GM23338 (cell line): ENCODE data around the gene SMG6. TPM values are rescaled to one million over a fixed set of nuclear protein-coding genes. Genes with fewer than 3 reads are reported as not detected.

ENCODE experiments used
- ATAC-seq: fragments of 200-7000 bp; cut with Tn5 transposase; 3 replicates; pipeline ENCODE4 v1.9.1; 2020
- DNase-seq: peaks from one replicate; pipeline ENCODE4 v3.0.0-alpha.2; 2015; ENCODE audit warnings: low spot score
- H2AFZ ChIP-seq: fragments of 200-600 bp; sonication (generic); 2 replicates; pipeline ENCODE4 v1.8.0; 2016; ENCODE audit warnings: antibody characterized with exemption, mild to moderate bottlenecking, moderate library complexity
- H3F3A ChIP-seq: fragments of 200-600 bp; sonication (generic); replicated peaks from 2 replicates; pipeline ENCODE4 v1.8.0; 2017; ENCODE audit warnings: antibody characterized with exemption, mixed run types, low read depth
- H3K27ac ChIP-seq: fragments of 200-600 bp; sonication (generic); 2 replicates; pipeline ENCODE4 v1.6.1; 2016; ENCODE audit warnings: low read depth
- H3K27me3 ChIP-seq: fragments of 200-600 bp; sonication (generic); 2 replicates; pipeline ENCODE4 v1.8.0; 2016; ENCODE audit warnings: mild to moderate bottlenecking, mixed run types, moderate library complexity; ENCODE audit not compliant: insufficient read depth
- H3K36me3 ChIP-seq: fragments of 200-600 bp; sonication (generic); 2 replicates; pipeline ENCODE4 v1.8.0; 2016; ENCODE audit warnings: mild to moderate bottlenecking; ENCODE audit not compliant: insufficient read depth
- H3K4me1 ChIP-seq: fragments of 200-600 bp; sonication (generic); 2 replicates; pipeline ENCODE4 v1.8.0; 2016; ENCODE audit warnings: mild to moderate bottlenecking, moderate library complexity; ENCODE audit not compliant: insufficient read depth
- H3K4me2 ChIP-seq: fragments of 200-600 bp; sonication (generic); 2 replicates; pipeline ENCODE4 v1.7.1; 2017; ENCODE audit warnings: mixed run types
- H3K4me3 ChIP-seq: fragments of 200-600 bp; sonication (generic); 2 replicates; pipeline ENCODE4 v1.6.1; 2016; ENCODE audit warnings: mixed run types
- H3K79me2 ChIP-seq: fragments of 200-600 bp; sonication (generic); replicated peaks from 2 replicates; pipeline ENCODE4 v1.8.0; 2017; ENCODE audit warnings: mild to moderate bottlenecking; ENCODE audit not compliant: insufficient read depth
- H3K9me2 ChIP-seq: fragments of 200-600 bp; sonication (generic); 2 replicates; pipeline ENCODE4 v1.8.0; 2017; ENCODE audit not compliant: insufficient read depth
- H4K20me1 ChIP-seq: fragments of 200-600 bp; sonication (generic); replicated peaks from 2 replicates; pipeline ENCODE4 v1.8.0; 2017; ENCODE audit warnings: mild to moderate bottlenecking; ENCODE audit not compliant: insufficient read depth
- H3K27ac Mint-ChIP-seq: 2 replicates; pipeline ENCODE4 v1.8.0; 2020; ENCODE audit warnings: inconsistent platforms, mild to moderate bottlenecking, moderate library complexity, mixed read lengths
- H3K27me3 Mint-ChIP-seq: 3 replicates; pipeline ENCODE4 v1.8.0; 2022; ENCODE audit warnings: low read depth, mild to moderate bottlenecking, moderate library complexity, mixed read lengths, inconsistent platforms; ENCODE audit not compliant: insufficient read depth, poor library complexity
- H3K36me3 Mint-ChIP-seq: 3 replicates; pipeline ENCODE4 v1.8.0; 2021; ENCODE audit warnings: low read depth, mild to moderate bottlenecking, inconsistent platforms, moderate library complexity, mixed read lengths
- H3K4me1 Mint-ChIP-seq: 3 replicates; pipeline ENCODE4 v1.8.0; 2020; ENCODE audit warnings: mild to moderate bottlenecking, inconsistent platforms, mixed read lengths
- H3K4me3 Mint-ChIP-seq: 3 replicates; pipeline ENCODE4 v1.8.0; 2021; ENCODE audit warnings: moderate library complexity, mild to moderate bottlenecking, inconsistent platforms, mixed read lengths
- H3K9me3 Mint-ChIP-seq: 3 replicates; pipeline ENCODE4 v1.8.0; 2020; ENCODE audit warnings: moderate library complexity, mild to moderate bottlenecking, inconsistent platforms, mixed read lengths
- CTCF ChIP-seq, 2 experiments: fragments of 200-600 bp in 1 of 2; sonication (generic) in 1 of 2; conservative IDR thresholded peaks; 2 replicates each; pipeline versions ENCODE4 v1.5.1 to v1.6.1; 2016 to 2017; ENCODE audit warnings: antibody characterized with exemption in 2 of 2, low read depth in 2 of 2, mild to moderate bottlenecking in 2 of 2, moderate library complexity in 1 of 2
- EZH2phosphoT487 ChIP-seq: fragments of 200-600 bp; sonication (generic); IDR thresholded peaks from one replicate; pipeline ENCODE4 v1.8.1; 2018; ENCODE audit warnings: antibody characterized with exemption; ENCODE audit not compliant: unreplicated experiment
- JUNB ChIP-seq: IDR thresholded peaks from one replicate; pipeline ENCODE4 v1.6.1; 2016; ENCODE audit warnings: antibody characterized with exemption; ENCODE audit not compliant: unreplicated experiment
- ZNF331 ChIP-seq: fragments of 250-450 bp; sonication (Bioruptor Pico); IDR thresholded peaks from 2 replicates; pipeline ENCODE4 v1.5.0; 2020; ENCODE audit warnings: low read depth, mild to moderate bottlenecking, moderate library complexity
- ZNF462 ChIP-seq: fragments of 250-450 bp; sonication (Bioruptor Pico); IDR thresholded peaks from 2 replicates; pipeline ENCODE4 v1.5.0; 2020; ENCODE audit warnings: mild to moderate bottlenecking, moderate library complexity
- polyA plus RNA-seq: library from polyadenylated mRNA; unstranded; fragments of >200 nt; fragmentation: Nextera tagmentation; extraction: Ambion mirVana; gene quantifications from 2 replicates; pipeline ENCODE4 v1.2.1, GENCODE V29; 2016
- total RNA-seq: library from RNA; depleted of rRNA; stranded (reverse); fragments of >200 nt; shearing (Covaris generic); gene quantifications from 2 replicates; pipeline ENCODE4 v1.2.3, GENCODE V29; 2014

Gene SMG6
- total and polyA plus RNA-seq, 2 experiments from 2014 or later = 10.4 to 43.1 TPM

- Histone ChIP-seq H3K36me3 (no peaks in the 10 kb centered on the region), H4K20me1 (peaks cover 8% of the 10 kb centered on the region), H3K9me2 (no peaks in the 10 kb centered on the region), H3K27me3 (no peaks in the 10 kb centered on the region), H2AFZ (no peak overlapping the region), H3K4me1 (0 out of 2 replicates have a peak, but pooled peaks cover 8% of the 10 kb centered on the region), H3K4me3 (no peak overlapping the region), H3F3A (no peaks in the 10 kb centered on the region), H3K27ac (peak overlapping the region; percentile 74), H3K79me2 (no peaks in the 10 kb centered on the region), H3K4me2 (no peak overlapping the region)
- no peak; the same call in 2 of the 3 replicates for ATAC-seq
- peaks cover 2% of the 10 kb centered on the region for H3K27me3 Mint-ChIP-seq
- no peaks in the 10 kb centered on the region for H3K9me3 Mint-ChIP-seq
- no peak for TF ChIP-seq CTCF (conservative IDR thresholded peaks at IDR 0.05; ENCODE audit: low read depth in 2 of 2)
- no peak for TF ChIP-seq JUNB
- TF ChIP-seq ZNF462 = no peak
- TF ChIP-seq ZNF331 (CRISPR knock-in tag) = no peak
- TF ChIP-seq EZH2phosphoT487 = no peak
- no peak overlapping the region for H3K4me3 Mint-ChIP-seq
- H3K27ac Mint-ChIP-seq = peak overlapping the region; percentile 60; the same call in 1 of the 2 replicates
- peaks cover 17% of the 10 kb centered on the region for H3K4me1 Mint-ChIP-seq
- peaks cover 3% of the 10 kb centered on the region; the same call in 2 of the 3 replicates for H3K36me3 Mint-ChIP-seq
- no peak for DNase-seq
Measured at GRCh38 chr17:2181897-2182448, 121.6 kb downstream of the SMG6 start.
